Stimulated activated CD4-positive, alpha-beta T cell treated with anti-CD3 and anti-CD28 coated beads, Interleukin-1b, Interleukin-23, amount 100 ng/mL, for 1 hour (primary cell): ENCODE measurements around the gene EPX.

ENCODE experiments used
- DNase-seq, 2 donors: peaks; one replicate each; pipeline ENCODE4 v3.0.0-alpha.2; 2020; ENCODE audit warnings: low read depth in 2 of 2

The EPX gene

DNA sequence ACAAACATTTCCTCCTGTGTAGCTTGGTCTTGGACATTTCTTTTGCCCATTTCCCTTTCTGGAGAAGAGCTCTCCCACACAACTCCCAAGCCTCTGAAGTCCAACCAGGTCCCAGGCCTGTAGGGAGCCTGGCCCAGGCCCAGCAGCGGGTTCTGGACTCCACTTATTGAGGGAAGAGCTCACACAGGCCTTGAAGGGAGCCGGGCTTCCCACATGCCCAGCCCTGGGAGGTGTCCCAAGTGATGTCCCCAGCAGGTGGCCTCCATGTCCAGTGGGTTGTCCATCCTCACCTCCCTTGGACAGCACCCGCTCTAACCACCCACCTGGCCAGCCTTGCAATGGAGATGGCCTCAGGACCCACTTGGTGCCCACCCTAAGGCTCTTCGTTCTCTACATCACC, 5.9 kb upstream of the EPX start:
- no peak for DNase-seq

- no peak for DNase-seq
Measured at GRCh38 chr17:58187063-58187462, 5.5 kb upstream of the EPX start.

- no peak for DNase-seq
Measured at GRCh38 chr17:58187675-58188074, 4.9 kb upstream of the EPX start.

GRCh38 chr17:58189436-58190146, 2.9 kb upstream of the EPX start:
- DNase-seq = no peak

- DNase-seq = no peak
Measured at GRCh38 chr17:58191241-58191896, 1.2 kb upstream of the EPX start.

- no peak for DNase-seq
Measured at GRCh38 chr17:58193641-58194255, 1.2 kb downstream of the EPX start.

GRCh38 chr17:58195518-58196123, 3.1 kb downstream of the EPX start:
- no peak for DNase-seq

- no peak for DNase-seq
Measured at GRCh38 chr17:58196610-58197009, 4.1 kb downstream of the EPX start.

- peak in 1 of 2 donors; percentile 28 for DNase-seq
Measured at GRCh38 chr17:58200024-58200633, 7.6 kb downstream of the EPX start.

DNA sequence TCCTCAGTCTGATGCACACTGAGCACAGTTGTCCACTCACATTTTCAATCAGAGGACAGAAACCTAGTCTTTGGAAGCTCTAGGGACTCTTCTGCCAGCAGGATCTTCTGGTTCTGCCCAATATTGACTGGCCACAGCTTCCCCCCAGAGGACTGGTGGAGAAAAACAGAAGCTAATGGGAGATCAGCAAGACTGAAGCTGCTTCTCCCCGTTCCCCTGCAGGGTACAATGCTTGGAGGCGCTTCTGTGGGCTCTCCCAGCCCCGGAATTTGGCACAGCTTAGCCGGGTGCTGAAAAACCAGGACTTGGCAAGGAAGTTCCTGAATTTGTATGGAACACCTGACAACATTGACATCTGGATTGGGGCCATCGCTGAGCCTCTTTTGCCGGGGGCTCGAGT, 10.3 kb downstream of the EPX start:
- no peak for DNase-seq

GRCh38 chr17:58204796-58205195, 12.3 kb downstream of the EPX start:
- no peak for DNase-seq

DNA sequence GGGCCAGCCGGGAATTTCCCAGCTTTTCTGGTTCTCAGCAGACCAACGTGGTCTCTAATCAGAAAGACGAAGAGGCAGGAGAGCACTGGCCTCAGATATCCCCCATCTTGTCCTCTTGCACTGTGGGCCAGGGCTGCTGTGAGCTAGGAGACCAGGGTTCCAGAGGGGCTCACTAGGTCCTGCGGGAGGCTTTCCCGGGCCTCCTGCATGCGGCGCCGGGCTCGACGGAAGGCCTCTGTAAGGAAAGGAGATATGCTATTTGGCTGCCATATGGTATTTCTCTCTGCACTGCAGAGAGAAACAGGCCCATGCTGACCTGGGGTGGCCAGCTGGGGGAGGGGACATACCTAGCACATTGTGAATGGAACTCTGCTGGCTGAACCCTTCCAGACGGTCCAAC, 13.4 kb downstream of the EPX start:
- DNase-seq = no peak

DNA sequence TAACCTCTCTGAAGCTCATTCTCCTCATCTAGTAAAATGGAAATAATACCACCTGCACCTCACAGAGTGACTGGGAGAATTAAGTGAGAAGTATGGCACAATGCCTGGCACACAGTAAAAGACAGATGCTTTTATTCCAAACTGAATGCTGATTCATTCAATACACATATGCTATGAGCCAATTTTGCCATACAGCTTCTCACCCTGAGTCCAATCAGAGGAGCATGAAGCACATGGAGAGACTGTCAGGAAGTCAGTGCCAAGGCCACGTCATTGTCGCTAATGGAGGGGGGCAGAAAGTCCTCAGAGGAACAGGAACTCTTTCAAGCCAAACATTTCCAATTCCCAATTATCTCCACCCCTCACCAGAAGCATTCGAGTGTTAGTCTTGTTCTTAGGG, 14.9 kb downstream of the EPX start:
- DNase-seq = no peak

DNA sequence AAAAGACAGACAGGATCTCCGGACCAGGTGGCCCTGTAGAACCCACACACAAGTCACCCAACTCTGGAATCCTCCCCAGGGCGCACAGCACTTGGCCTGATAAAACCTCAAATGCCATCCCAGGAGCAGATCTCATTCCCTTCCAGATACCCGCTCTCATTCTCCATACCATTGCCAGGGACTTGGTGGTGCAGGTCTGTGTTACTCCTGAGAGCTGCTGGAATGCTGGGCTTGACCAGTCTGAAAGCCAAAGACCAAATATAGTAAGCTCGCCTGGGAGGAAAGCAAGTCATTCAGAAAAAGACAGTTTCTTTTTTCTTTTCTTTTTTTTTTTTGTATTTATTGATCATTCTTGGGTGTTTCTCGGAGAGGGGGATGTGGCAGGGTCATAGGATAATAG, 15.8 kb downstream of the EPX start:
- DNase-seq = no peak

- no peak for DNase-seq
Measured at GRCh38 chr17:58210922-58211321, 18.4 kb downstream of the EPX start.

DNA sequence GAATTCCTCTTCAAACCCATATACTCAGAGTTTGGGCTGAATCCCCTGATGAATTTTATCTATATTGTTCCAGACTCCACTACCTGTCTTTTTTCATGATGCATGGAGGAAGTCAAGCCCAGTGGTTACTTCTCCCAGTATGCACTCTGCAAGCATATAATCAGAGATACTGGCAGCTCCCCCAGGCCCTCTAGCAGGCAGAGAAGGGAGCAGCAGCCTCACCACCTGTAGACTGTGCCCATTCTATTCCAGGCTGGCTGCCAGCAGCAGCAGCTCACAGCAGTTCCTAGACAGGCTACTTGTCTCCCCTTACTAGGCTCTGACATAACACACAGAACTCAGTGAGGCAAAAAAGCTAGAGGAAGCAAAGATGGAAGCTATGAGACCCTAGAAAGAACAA, 23.2 kb downstream of the EPX start:
- DNase-seq = no peak

DNA sequence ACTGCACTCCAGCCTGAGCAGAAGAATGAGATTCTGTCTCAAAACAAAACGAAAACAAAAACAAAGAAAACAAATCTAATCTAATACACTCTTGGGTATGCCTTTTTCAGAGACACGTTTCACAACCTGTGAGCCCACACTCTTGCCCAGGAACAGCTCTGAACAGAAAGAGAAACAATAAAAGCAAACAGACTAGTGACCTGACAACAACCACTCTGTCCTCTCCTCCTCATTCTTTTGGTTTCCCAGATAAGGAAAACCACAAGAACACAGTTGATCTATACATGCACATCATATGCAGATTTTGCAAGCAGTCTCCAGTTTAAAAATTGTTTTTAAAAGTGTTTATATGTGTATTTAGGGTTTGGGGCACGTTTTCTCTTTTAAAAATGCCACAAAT, 25.2 kb downstream of the EPX start:
- no peak for DNase-seq

GRCh38 chr17:58219007-58219788, 26.7 kb downstream of the EPX start, which contains the start of gene MKS1:
Gene MKS1 (minus strand): TSS chr17:58219255. CDS start chr17:58219230, 25 bp downstream.
- DNase-seq = peak; percentile 88 to 89

DNA sequence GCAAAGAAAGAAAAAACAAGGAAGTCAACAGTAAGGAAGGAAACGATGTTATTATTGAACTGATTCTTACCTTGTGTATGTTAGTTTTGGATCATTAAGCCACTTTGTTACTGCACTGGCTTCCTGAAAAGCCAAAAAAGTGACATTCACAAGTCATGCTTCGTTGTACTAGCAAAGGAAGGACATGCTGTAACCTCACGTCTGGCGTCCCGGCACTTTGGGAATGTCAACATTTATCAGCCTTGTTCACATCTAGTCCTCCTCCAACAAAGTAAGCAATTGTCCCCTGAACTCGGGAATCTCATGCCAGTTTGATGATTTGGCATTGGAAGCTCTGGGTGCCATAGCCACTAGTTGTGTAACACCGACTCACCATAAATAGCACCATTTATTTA, 27.3 kb downstream of the EPX start:
- DNase-seq = no peak

DNA sequence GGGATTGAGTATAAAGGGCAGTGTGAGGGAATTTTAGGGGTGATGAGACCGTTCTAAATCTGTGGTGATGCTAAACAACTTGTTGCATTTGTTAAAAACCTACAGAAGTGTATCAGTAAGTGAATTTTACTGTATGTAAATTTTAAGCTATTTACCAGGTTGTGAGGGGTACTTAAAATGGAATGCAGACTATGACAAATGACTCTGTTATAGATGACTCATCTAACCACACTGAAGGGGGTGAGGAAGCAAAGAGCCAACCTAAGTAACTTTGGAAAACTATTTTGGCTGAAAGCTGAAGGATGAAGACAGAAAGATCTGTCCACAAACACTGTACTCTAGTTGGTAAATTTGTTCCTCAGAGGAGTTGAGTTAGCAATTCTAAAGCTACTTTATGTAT, 31.8 kb downstream of the EPX start:
- DNase-seq = no peak

DNA sequence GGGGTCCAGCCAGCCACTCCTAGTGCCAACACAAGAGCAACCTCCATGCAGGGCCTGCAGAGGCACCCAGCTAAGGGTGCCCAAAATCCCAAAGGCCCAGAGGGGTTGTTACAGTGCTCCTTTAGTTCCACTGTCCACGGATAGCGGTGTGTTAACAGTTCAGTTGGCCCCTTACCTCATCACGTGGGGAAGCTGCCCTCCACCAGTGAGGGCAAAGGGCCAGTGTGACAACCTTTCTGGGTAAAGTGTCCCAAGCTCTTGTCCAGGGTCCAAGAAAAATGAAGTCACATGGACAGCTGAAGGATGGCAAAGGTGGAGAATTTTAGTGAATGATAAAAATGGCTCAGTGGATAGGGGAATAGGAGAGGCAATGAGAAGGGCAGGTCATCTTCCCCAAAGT, 35.2 kb downstream of the EPX start:
- no peak for DNase-seq

GRCh38 chr17:58228679-58229078, 36.2 kb downstream of the EPX start:
- no peak for DNase-seq
